ENCODE measurements around the gene GPR132. TPM values are rescaled to one million over a fixed set of nuclear protein-coding genes. Genes with fewer than 3 reads are reported as not detected.

GPR132 gene
- total RNA-seq, 1 experiment from 2014 or later, result not detected

- peak; percentile 83 for DNase-seq
- Histone ChIP-seq H3K9me3 (ENCODE audit: low read length) (no peaks in the 10 kb centered on the region), H3K9ac (ENCODE audit: low read length) (no peak overlapping the region), H2AFZ (ENCODE audit: low read length) (no peak overlapping the region), H3K4me1 (ENCODE audit: low read length) (no peaks in the 10 kb centered on the region), H3K4me2 (ENCODE audit: low read depth, low read length, poor library complexity, severe bottlenecking) (no peak overlapping the region), H4K20me1 (ENCODE audit: insufficient read depth, low read depth, low read length) (peaks cover 18% of the 10 kb centered on the region; the same call in 1 of the 2 replicates), H3K27ac (ENCODE audit: low read length) (no peak overlapping the region), H3K4me3 (ENCODE audit: low read length) (no peak overlapping the region), H3K79me2 (ENCODE audit: low read length) (no peaks in the 10 kb centered on the region), H3K36me3 (ENCODE audit: insufficient read depth, low read length) (no peaks in the 10 kb centered on the region), H3K27me3 (ENCODE audit: low read length) (no peaks in the 10 kb centered on the region), H3K9me2 (replicated peaks; ENCODE audit: insufficient read depth, low read length) (no peaks in the 10 kb centered on the region)
These were observed 28.4 kb upstream of the GPR132 start for GRCh38 chr14:105093431-105094192.

GRCh38 chr14:105093038-105093430 lies 27.8 kb upstream of the GPR132 start:
- H3K9ac ChIP-seq (ENCODE audit: low read length), result no peak overlapping the region
- H3K79me2 ChIP-seq (ENCODE audit: low read length), result no peaks in the 10 kb centered on the region
- no peak overlapping the region for H3K4me2 ChIP-seq (ENCODE audit: low read depth, low read length, poor library complexity, severe bottlenecking)
- H3K27ac ChIP-seq (ENCODE audit: low read length), result no peak overlapping the region
- DNase-seq, result no peak
- no peaks in the 10 kb centered on the region for H3K9me3 ChIP-seq (ENCODE audit: low read length)
- no peak overlapping the region for H2AFZ ChIP-seq (ENCODE audit: low read length)
- peaks cover 18% of the 10 kb centered on the region; the same call in 1 of the 2 replicates for H4K20me1 ChIP-seq (ENCODE audit: insufficient read depth, low read depth, low read length)
- no peaks in the 10 kb centered on the region for H3K27me3 ChIP-seq (ENCODE audit: low read length)
- no peaks in the 10 kb centered on the region for H3K4me1 ChIP-seq (ENCODE audit: low read length)
- no peaks in the 10 kb centered on the region for H3K9me2 ChIP-seq (replicated peaks; ENCODE audit: insufficient read depth, low read length)
- no peaks in the 10 kb centered on the region for H3K36me3 ChIP-seq (ENCODE audit: insufficient read depth, low read length)
- no peak overlapping the region for H3K4me3 ChIP-seq (ENCODE audit: low read length)

- H4K20me1 ChIP-seq (ENCODE audit: insufficient read depth, low read depth, low read length), result peaks cover 21% of the 10 kb centered on the region; the same call in 1 of the 2 replicates
- H3K36me3 ChIP-seq (ENCODE audit: insufficient read depth, low read length), result no peaks in the 10 kb centered on the region
- H3K27me3 ChIP-seq (ENCODE audit: low read length), result no peaks in the 10 kb centered on the region
- no peaks in the 10 kb centered on the region for H3K9me2 ChIP-seq (replicated peaks; ENCODE audit: insufficient read depth, low read length)
- no peaks in the 10 kb centered on the region for H3K4me1 ChIP-seq (ENCODE audit: low read length)
- H3K9me3 ChIP-seq (ENCODE audit: low read length), result no peaks in the 10 kb centered on the region
- no peaks in the 10 kb centered on the region for H3K79me2 ChIP-seq (ENCODE audit: low read length)
- no peak overlapping the region for H3K27ac ChIP-seq (ENCODE audit: low read length)
- H3K9ac ChIP-seq (ENCODE audit: low read length), result no peak overlapping the region
- DNase-seq, result no peak
- H3K4me2 ChIP-seq (ENCODE audit: low read depth, low read length, poor library complexity, severe bottlenecking), result no peak overlapping the region
- no peak overlapping the region for H2AFZ ChIP-seq (ENCODE audit: low read length)
- no peak overlapping the region for H3K4me3 ChIP-seq (ENCODE audit: low read length)
These were observed 27.2 kb upstream of the GPR132 start for GRCh38 chr14:105092171-105093037.

GRCh38 chr14:105091517-105092170 lies 26.4 kb upstream of the GPR132 start:
- no peak overlapping the region for H3K4me3 ChIP-seq (ENCODE audit: low read length)

GRCh38 chr14:105091054-105091516 lies 25.9 kb upstream of the GPR132 start:
- Histone ChIP-seq H3K79me2 (ENCODE audit: low read length) (no peaks in the 10 kb centered on the region), H3K4me1 (ENCODE audit: low read length) (no peaks in the 10 kb centered on the region), H3K9me2 (replicated peaks; ENCODE audit: insufficient read depth, low read length) (no peaks in the 10 kb centered on the region), H3K27me3 (ENCODE audit: low read length) (no peaks in the 10 kb centered on the region), H3K9me3 (ENCODE audit: low read length) (no peaks in the 10 kb centered on the region), H2AFZ (ENCODE audit: low read length) (no peak overlapping the region), H3K4me2 (ENCODE audit: low read depth, low read length, poor library complexity, severe bottlenecking) (no peak overlapping the region), H3K9ac (ENCODE audit: low read length) (no peak overlapping the region), H3K4me3 (ENCODE audit: low read length) (no peak overlapping the region), H3K36me3 (ENCODE audit: insufficient read depth, low read length) (no peaks in the 10 kb centered on the region), H3K27ac (ENCODE audit: low read length) (no peak overlapping the region), H4K20me1 (ENCODE audit: insufficient read depth, low read depth, low read length) (peaks cover 21% of the 10 kb centered on the region; the same call in 1 of the 2 replicates)
- no peak for DNase-seq

More at GRCh38 chr14:105091517-105092170, 26.4 kb upstream of the GPR132 start:
- Histone ChIP-seq H4K20me1 (ENCODE audit: insufficient read depth, low read depth, low read length) (peaks cover 21% of the 10 kb centered on the region; the same call in 1 of the 2 replicates), H3K27me3 (ENCODE audit: low read length) (no peaks in the 10 kb centered on the region), H3K9me2 (replicated peaks; ENCODE audit: insufficient read depth, low read length) (no peaks in the 10 kb centered on the region), H2AFZ (ENCODE audit: low read length) (no peak overlapping the region), H3K36me3 (ENCODE audit: insufficient read depth, low read length) (no peaks in the 10 kb centered on the region), H3K4me2 (ENCODE audit: low read depth, low read length, poor library complexity, severe bottlenecking) (no peak overlapping the region), H3K4me1 (ENCODE audit: low read length) (no peaks in the 10 kb centered on the region), H3K27ac (ENCODE audit: low read length) (no peak overlapping the region), H3K9ac (ENCODE audit: low read length) (no peak overlapping the region), H3K79me2 (ENCODE audit: low read length) (no peaks in the 10 kb centered on the region), H3K9me3 (ENCODE audit: low read length) (no peaks in the 10 kb centered on the region)
- no peak for DNase-seq

GRCh38 chr14:105090493-105091053 lies 25.3 kb upstream of the GPR132 start:
- Histone ChIP-seq H3K9ac (ENCODE audit: low read length) (no peak overlapping the region), H3K27ac (ENCODE audit: low read length) (no peak overlapping the region), H4K20me1 (ENCODE audit: insufficient read depth, low read depth, low read length) (peaks cover 22% of the 10 kb centered on the region; the same call in 1 of the 2 replicates), H3K4me2 (ENCODE audit: low read depth, low read length, poor library complexity, severe bottlenecking) (no peak overlapping the region), H3K36me3 (ENCODE audit: insufficient read depth, low read length) (no peaks in the 10 kb centered on the region), H3K4me3 (ENCODE audit: low read length) (no peak overlapping the region), H3K9me2 (replicated peaks; ENCODE audit: insufficient read depth, low read length) (no peaks in the 10 kb centered on the region), H3K4me1 (ENCODE audit: low read length) (no peaks in the 10 kb centered on the region), H2AFZ (ENCODE audit: low read length) (no peak overlapping the region), H3K79me2 (ENCODE audit: low read length) (no peaks in the 10 kb centered on the region), H3K27me3 (ENCODE audit: low read length) (no peaks in the 10 kb centered on the region), H3K9me3 (ENCODE audit: low read length) (no peaks in the 10 kb centered on the region)
- peak; percentile 97 for DNase-seq

GRCh38 chr14:105089746-105090492 lies 24.7 kb upstream of the GPR132 start:
- no peak overlapping the region for H3K27ac ChIP-seq (ENCODE audit: low read length)
- no peaks in the 10 kb centered on the region for H3K4me1 ChIP-seq (ENCODE audit: low read length)
- no peak overlapping the region for H3K4me3 ChIP-seq (ENCODE audit: low read length)
- no peaks in the 10 kb centered on the region for H3K27me3 ChIP-seq (ENCODE audit: low read length)
- H3K9ac ChIP-seq (ENCODE audit: low read length), result no peak overlapping the region
- no peaks in the 10 kb centered on the region for H3K79me2 ChIP-seq (ENCODE audit: low read length)
- no peaks in the 10 kb centered on the region for H3K36me3 ChIP-seq (ENCODE audit: insufficient read depth, low read length)
- H2AFZ ChIP-seq (ENCODE audit: low read length), result no peak overlapping the region
- DNase-seq, result no peak
- H3K4me2 ChIP-seq (ENCODE audit: low read depth, low read length, poor library complexity, severe bottlenecking), result no peak overlapping the region
- H3K9me2 ChIP-seq (replicated peaks; ENCODE audit: insufficient read depth, low read length), result no peaks in the 10 kb centered on the region
- peaks cover 26% of the 10 kb centered on the region; the same call in 1 of the 2 replicates for H4K20me1 ChIP-seq (ENCODE audit: insufficient read depth, low read depth, low read length)
- no peaks in the 10 kb centered on the region for H3K9me3 ChIP-seq (ENCODE audit: low read length)

All from Karpas-422 (cell line).